Breast epithelium (tissue), 3 donors: ENCODE data around the gene GATAD2A.

Experiments
- CTCF ChIP-seq, 3 donors: fragments of 450-650 bp; IDR thresholded peaks; one replicate each; pipeline ENCODE4 v1.5.1; 2016 to 2017; ENCODE audit warnings: antibody characterized with exemption in 3 of 3, mild to moderate bottlenecking in 3 of 3, moderate library complexity in 3 of 3
- POLR2A ChIP-seq: fragments of 450-650 bp; IDR thresholded peaks from one replicate; pipeline ENCODE4 v1.6.1; 2016; ENCODE audit warnings: antibody characterized with exemption, mild to moderate bottlenecking, moderate library complexity

GRCh38 chr19:19475015-19475765 is 69.7 kb downstream of the GATAD2A start:
- no peak for TF ChIP-seq CTCF (IDR thresholded peaks at IDR 0.05)
- no peak for TF ChIP-seq POLR2A
